Transverse colon (tissue), 4 donors: ENCODE data around the gene MESP2. TPM values are rescaled to one million over a fixed set of nuclear protein-coding genes. Genes with fewer than 3 reads are reported as not detected.

Source experiments
- DNase-seq: peaks from one replicate; pipeline ENCODE4 v3.0.0-alpha.2; 2019
- H3K27ac ChIP-seq, 4 donors: fragments of 200-600 bp; sonication (generic); 2 replicates each; pipeline ENCODE4 v1.5.1; 2016 to 2018; ENCODE audit warnings: inconsistent platforms in 4 of 4
- H3K27me3 ChIP-seq: fragments of 200-600 bp; sonication (generic); 2 replicates; pipeline ENCODE4 v1.5.1; 2017; ENCODE audit warnings: inconsistent platforms
- H3K36me3 ChIP-seq, 4 donors: fragments of 200-600 bp; sonication (generic); 2 replicates each; pipeline ENCODE4 v1.5.1; 2017 to 2019; ENCODE audit warnings: inconsistent platforms in 4 of 4
- H3K4me1 ChIP-seq, 4 donors: fragments of 200-600 bp; sonication (generic); 2 replicates each; pipeline ENCODE4 v1.5.1; 2017 to 2020; ENCODE audit warnings: inconsistent platforms in 4 of 4
- H3K4me3 ChIP-seq, 4 donors: fragments of 200-600 bp; sonication (generic); 1 replicate in 1 of 4; 2 replicates in 3 of 4; pipeline versions ENCODE4 v1.5.1 to v1.6.1; 2017 to 2019; ENCODE audit warnings: inconsistent platforms in 4 of 4
- H3K9me3 ChIP-seq, 2 donors: fragments of 200-600 bp; sonication (generic); 2 replicates each; pipeline ENCODE4 v1.5.1; 2017 to 2019; ENCODE audit warnings: inconsistent platforms in 2 of 2
- CTCF ChIP-seq, 5 experiments: fragments of 200-600 bp in 3 of 5; fragments of 450-650 bp in 2 of 5; sonication (generic) in 3 of 5; IDR thresholded peaks; 1 replicate in 2 of 5; 2 replicates in 3 of 5; pipeline ENCODE4 v1.5.1; 2016 to 2017; ENCODE audit warnings: antibody characterized with exemption in 5 of 5, inconsistent platforms in 3 of 5, mild to moderate bottlenecking in 2 of 5, moderate library complexity in 1 of 5
- EP300 ChIP-seq: sonication (generic); formaldehyde crosslinking; IDR thresholded peaks from one replicate; pipeline ENCODE4 v1.6.1; 2017; ENCODE audit warnings: antibody characterized with exemption, low read depth
- POLR2A ChIP-seq: fragments of 450-650 bp; IDR thresholded peaks from one replicate; pipeline ENCODE4 v1.6.1; 2016; ENCODE audit warnings: antibody characterized with exemption, mild to moderate bottlenecking, moderate library complexity
- POLR2AphosphoS5 ChIP-seq, 3 donors: sonication (generic); formaldehyde crosslinking; IDR thresholded peaks; one replicate each; pipeline ENCODE4 v1.6.1; 2016; ENCODE audit warnings: antibody characterized with exemption in 3 of 3
- WGBS, 2 donors: methylation state at CpG; one replicate each; pipeline ENCODE4 v1.1.5; 2018; ENCODE audit warnings: low coverage in 1 of 2; 5-methylcytosine and 5-hydroxymethylcytosine counted together
- in situ Hi-C, 4 donors: fragments of 200-750 bp; cut with MboI; loops; one replicate each; pipeline versions ENCODE4 v1.15.0 to v1.15.1; 2017; ENCODE audit warnings: low sequenced_read_pairs in 3 of 4, low pct_ligation_motif_present in 1 of 4, low pct_unique_long_range_greater_than_20kb in 1 of 4
- intact Hi-C: fragments of 100-400 bp; cut with DNase I; formaldehyde crosslinking; loops from one replicate; pipeline ENCODE4 v1.15.1; 2023; ENCODE audit warnings: low total_unique reads
- total RNA-seq, 4 donors: library from RNA; depleted of rRNA; stranded (reverse); fragments of >200 nt; gene quantifications; one replicate each; pipeline ENCODE4 v1.1.0, GENCODE V29; 2016

The MESP2 gene
- total RNA-seq, 4 donors from 2014 or later, result 0.64 to 0.96 TPM; not detected in 2

- 64 to 72% methylated on average over 8 to 10 of the region's 10 CpGs for WGBS, 2 donors
- intact Hi-C loops, result no loop called here
- TF ChIP-seq POLR2AphosphoS5 (IDR thresholded peaks at IDR 0.05) (no peak), POLR2A (no peak), CTCF (IDR thresholded peaks at IDR 0.05) (no peak), EP300 (no peak)
- H3K27me3 ChIP-seq, result peaks cover 38% of the 10 kb centered on the region
- H3K36me3 ChIP-seq, result no peaks in the 10 kb centered on the region
- in situ Hi-C loops, result no loop called here
- H3K27ac ChIP-seq, result no peak overlapping the region
- peaks cover 5 to 17% (median 16%) of the 10 kb centered on the region in 4 donors for H3K4me1 ChIP-seq
- no peak for DNase-seq
- peaks cover 0 to 5% of the 10 kb centered on the region in 2 donors for H3K9me3 ChIP-seq
- H3K4me3 ChIP-seq, result no peak overlapping the region
Observed at GRCh38 chr15:89817701-89818280, 41.7 kb downstream of the MESP2 start.

- TF ChIP-seq CTCF (IDR thresholded peaks at IDR 0.05), result no peak
- no peak for TF ChIP-seq POLR2A
- Histone ChIP-seq H3K4me3 (no peak overlapping the region), H3K4me1 (peaks cover 5 to 16% (median 13%) of the 10 kb centered on the region in 4 donors), H3K27ac (no peak overlapping the region), H3K27me3 (peaks cover 38% of the 10 kb centered on the region), H3K9me3 (peaks cover 0 to 5% of the 10 kb centered on the region in 2 donors), H3K36me3 (no peaks in the 10 kb centered on the region)
- WGBS, 2 donors, result 63 to 64% methylated on average over 9 to 10 of the region's 10 CpGs
- DNase-seq, result no peak
- in situ Hi-C loops, result no loop called here
- intact Hi-C loops, result no loop called here
Observed at GRCh38 chr15:89818287-89818686, 42.2 kb downstream of the MESP2 start.

- in situ Hi-C loops (no loop called here), intact Hi-C loops (no loop called here)
- no peak for DNase-seq
- Histone ChIP-seq H3K9me3 (peaks cover 0 to under 1% of the 10 kb centered on the region in 2 donors), H3K27me3 (peaks cover 15% of the 10 kb centered on the region), H3K36me3 (no peaks in the 10 kb centered on the region), H3K4me3 (no peak overlapping the region), H3K27ac (no peak overlapping the region), H3K4me1 (peaks cover 0 to 6% (median 3%) of the 10 kb centered on the region in 4 donors)
- TF ChIP-seq POLR2AphosphoS5 (IDR thresholded peaks at IDR 0.05), result no peak
- TF ChIP-seq POLR2A, result no peak
- TF ChIP-seq EP300, result no peak
- TF ChIP-seq CTCF (IDR thresholded peaks at IDR 0.05), result no peak
- 66 to 75% methylated on average over 7 to 12 of the region's 12 CpGs for WGBS, 2 donors
Observed at GRCh38 chr15:89820666-89821611, 44.8 kb downstream of the MESP2 start.

GRCh38 chr15:89822026-89822425 lies 45.9 kb downstream of the MESP2 start:
- peaks cover 6% of the 10 kb centered on the region for H3K27me3 ChIP-seq
- TF ChIP-seq POLR2A, result no peak
- TF ChIP-seq EP300, result no peak
- TF ChIP-seq CTCF (IDR thresholded peaks at IDR 0.05), result no peak
- TF ChIP-seq POLR2AphosphoS5 (IDR thresholded peaks at IDR 0.05), result no peak
- H3K9me3 ChIP-seq, result no peaks in the 10 kb centered on the region
- DNase-seq, result no peak
- no peak overlapping the region for H3K27ac ChIP-seq
- peaks cover 0 to 6% (median 3%) of the 10 kb centered on the region in 4 donors for H3K4me1 ChIP-seq
- 22 to 42% methylated on average over 6 to 11 of the region's 11 CpGs for WGBS, 2 donors
- intact Hi-C loops, result no loop called here
- H3K4me3 ChIP-seq, result no peak overlapping the region
- in situ Hi-C loops, result no loop called here
- no peaks in the 10 kb centered on the region for H3K36me3 ChIP-seq
